Muscle of leg (tissue), 11 donors: ENCODE results near the gene C6orf58. TPM values are rescaled to one million over a fixed set of nuclear protein-coding genes. Genes with fewer than 3 reads are reported as not detected.

Experiments
- DNase-seq: peaks from one replicate; pipeline ENCODE4 v3.0.0; 2013
- H3K27ac ChIP-seq: one replicate; pipeline ENCODE4 v1.5.1; 2013; ENCODE audit warnings: mild to moderate bottlenecking, low read length, control low read depth
- H3K27me3 ChIP-seq: one replicate; pipeline ENCODE4 v1.6.1; 2013; ENCODE audit warnings: low read length; ENCODE audit not compliant: control insufficient read depth, insufficient read depth
- H3K36me3 ChIP-seq: one replicate; pipeline ENCODE4 v1.6.1; 2013; ENCODE audit warnings: low read length; ENCODE audit not compliant: control insufficient read depth, insufficient read depth
- H3K4me1 ChIP-seq: one replicate; pipeline ENCODE4 v1.6.1; 2013; ENCODE audit warnings: low read length; ENCODE audit not compliant: control insufficient read depth, insufficient read depth
- H3K4me3 ChIP-seq: one replicate; pipeline ENCODE4 v1.5.1; 2013; ENCODE audit warnings: low read length, control low read depth
- H3K9me3 ChIP-seq: replicated peaks from 2 replicates; pipeline ENCODE4 v1.6.1; 2013; ENCODE audit warnings: low read depth, low read length; ENCODE audit not compliant: control insufficient read depth
- WGBS: methylation state at CpG from one replicate; pipeline ENCODE4 v1.1.5; 2013; ENCODE audit warnings: missing lambda C conversion rate; ENCODE audit not compliant: insufficient coverage; 5-methylcytosine and 5-hydroxymethylcytosine counted together
- polyA plus RNA-seq, 8 donors: library from polyadenylated mRNA; unstranded; fragments of 120-200 nt; gene quantifications; one replicate each; pipeline versions ENCODE4 v1.2.1 to v1.2.3, GENCODE V29; 2013; ENCODE audit warnings: inconsistent platforms in 1 of 8, low replicate concordance in 1 of 8; ENCODE audit not compliant: insufficient read length in 8 of 8, insufficient read depth in 1 of 8
- total RNA-seq: library from RNA; stranded (reverse); fragments of 120-200 nt; gene quantifications from one replicate; pipeline ENCODE4 v1.2.4, GENCODE V29; 2013

The C6orf58 gene
- total and polyA plus RNA-seq, 9 donors: 0.09 to 1.5 (median 0.60) TPM

GRCh38 chr6:127564761-127565160, 12.2 kb upstream of the C6orf58 start:
- no CpG with 5 or more reads among the region's 3 CpGs for WGBS
- no peak for DNase-seq
- no peaks in the 10 kb centered on the region for H3K4me1 ChIP-seq
- no peaks in the 10 kb centered on the region for H3K27me3 ChIP-seq
- no peaks in the 10 kb centered on the region for H3K9me3 ChIP-seq
- H3K27ac ChIP-seq: no peak overlapping the region
- H3K4me3 ChIP-seq: no peak overlapping the region
- H3K36me3 ChIP-seq: no peaks in the 10 kb centered on the region

GRCh38 chr6:127566119-127566518, 10.9 kb upstream of the C6orf58 start:
- no peaks in the 10 kb centered on the region for H3K27me3 ChIP-seq
- no peak overlapping the region for H3K27ac ChIP-seq
- no peaks in the 10 kb centered on the region for H3K9me3 ChIP-seq
- H3K4me1 ChIP-seq: no peaks in the 10 kb centered on the region
- no peak for DNase-seq
- no peak overlapping the region for H3K4me3 ChIP-seq
- no peaks in the 10 kb centered on the region for H3K36me3 ChIP-seq

DNA sequence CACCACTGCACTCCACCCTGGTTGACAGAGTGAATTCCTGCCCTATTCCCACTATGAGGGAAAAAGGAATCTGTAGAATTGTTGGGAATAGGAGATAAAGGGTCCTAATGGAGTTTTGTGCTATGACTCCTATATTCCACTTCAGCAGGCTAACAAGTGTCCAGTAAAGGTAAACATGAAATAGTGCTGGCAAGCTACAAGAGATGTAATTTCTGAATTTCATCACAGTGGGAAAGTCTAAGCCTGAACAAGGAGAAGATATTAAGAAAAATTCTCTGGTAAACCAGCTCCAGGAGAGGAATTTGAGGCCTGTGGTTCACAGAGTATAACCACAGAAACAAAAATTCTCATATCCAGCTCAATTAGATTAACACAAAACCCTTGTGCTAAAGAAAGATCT, 10.3 kb upstream of the C6orf58 start:
- no peaks in the 10 kb centered on the region for H3K9me3 ChIP-seq
- no peaks in the 10 kb centered on the region for H3K4me1 ChIP-seq
- H3K27ac ChIP-seq: no peak overlapping the region
- H3K36me3 ChIP-seq: no peaks in the 10 kb centered on the region
- no peaks in the 10 kb centered on the region for H3K27me3 ChIP-seq
- H3K4me3 ChIP-seq: no peak overlapping the region
- DNase-seq: no peak

GRCh38 chr6:127567476-127567875, 9.5 kb upstream of the C6orf58 start:
- Histone ChIP-seq H3K36me3 (no peaks in the 10 kb centered on the region), H3K4me3 (no peak overlapping the region), H3K27me3 (no peaks in the 10 kb centered on the region), H3K9me3 (no peaks in the 10 kb centered on the region), H3K27ac (no peak overlapping the region), H3K4me1 (no peaks in the 10 kb centered on the region)
- DNase-seq: no peak
- WGBS: 0% methylated on average over 1 of the region's 2 CpGs

- no CpG with 5 or more reads among the region's 1 CpG for WGBS
- H3K36me3 ChIP-seq: no peaks in the 10 kb centered on the region
- no peak for DNase-seq
- H3K9me3 ChIP-seq: no peaks in the 10 kb centered on the region
- no peak overlapping the region for H3K4me3 ChIP-seq
- H3K27ac ChIP-seq: no peak overlapping the region
- H3K4me1 ChIP-seq: no peaks in the 10 kb centered on the region
- no peaks in the 10 kb centered on the region for H3K27me3 ChIP-seq
These were observed 6.1 kb upstream of the C6orf58 start for GRCh38 chr6:127570739-127571389.

GRCh38 chr6:127578900-127579299, 1.9 kb downstream of the C6orf58 start:
- no peak overlapping the region for H3K27ac ChIP-seq
- no peak overlapping the region for H3K4me3 ChIP-seq
- no peaks in the 10 kb centered on the region for H3K9me3 ChIP-seq
- WGBS: no CpG with 5 or more reads among the region's 3 CpGs
- no peaks in the 10 kb centered on the region for H3K27me3 ChIP-seq
- no peaks in the 10 kb centered on the region for H3K4me1 ChIP-seq
- DNase-seq: no peak
- H3K36me3 ChIP-seq: no peaks in the 10 kb centered on the region

DNA sequence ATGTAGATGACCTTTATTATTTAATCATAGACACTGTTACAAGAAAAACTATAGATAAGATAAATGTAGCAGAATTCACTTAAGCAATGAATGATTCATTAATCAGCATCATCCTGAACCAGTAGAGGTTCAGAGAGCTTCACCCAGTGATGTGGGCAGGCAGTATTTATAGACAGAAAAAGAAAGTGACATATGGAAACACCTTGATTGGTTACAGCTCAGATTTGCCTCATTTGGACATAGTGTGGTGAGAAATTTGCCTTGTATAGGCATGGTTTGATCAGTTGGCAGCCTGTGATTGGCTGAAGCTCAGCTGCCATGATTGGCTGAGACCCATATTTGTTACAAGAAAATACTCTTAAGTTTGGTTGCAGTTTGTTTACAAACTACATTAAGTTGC, 4.6 kb downstream of the C6orf58 start:
- no peaks in the 10 kb centered on the region for H3K36me3 ChIP-seq
- H3K4me1 ChIP-seq: no peaks in the 10 kb centered on the region
- no peaks in the 10 kb centered on the region for H3K9me3 ChIP-seq
- H3K4me3 ChIP-seq: no peak overlapping the region
- DNase-seq: no peak
- no peak overlapping the region for H3K27ac ChIP-seq
- H3K27me3 ChIP-seq: no peaks in the 10 kb centered on the region

DNA sequence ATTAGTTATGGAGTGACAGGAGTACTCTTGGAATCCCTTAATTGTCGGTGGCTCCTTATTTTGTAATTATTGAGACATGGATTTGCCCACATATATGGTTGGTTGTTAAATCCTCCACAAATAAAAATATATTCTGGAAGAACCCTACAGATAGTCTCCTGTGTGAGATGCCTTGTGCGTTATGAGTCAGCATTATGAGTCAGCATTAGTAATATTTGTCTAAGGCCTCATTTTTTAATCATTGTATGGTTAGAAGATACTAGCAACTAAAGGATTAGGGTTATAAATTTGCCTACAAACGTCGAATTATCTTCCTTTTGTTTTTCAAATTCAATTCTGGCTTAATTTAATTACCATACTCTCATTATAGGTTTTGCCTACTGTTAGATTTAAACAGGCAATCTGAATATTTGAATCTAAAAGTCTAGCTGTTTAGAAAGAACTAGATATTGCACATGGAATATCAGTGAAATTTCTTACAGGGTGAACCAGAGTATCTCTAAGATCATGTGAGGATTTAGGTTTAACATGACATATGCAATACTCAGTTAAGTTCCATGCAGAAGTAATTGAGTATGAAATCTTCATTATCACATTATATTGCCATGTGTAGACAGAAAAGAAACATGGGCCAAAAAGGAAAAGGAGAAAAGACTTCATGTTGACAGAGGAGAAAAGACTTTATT, 5.9 kb downstream of the C6orf58 start:
- Histone ChIP-seq H3K9me3 (no peaks in the 10 kb centered on the region), H3K27ac (no peak overlapping the region), H3K4me3 (no peak overlapping the region), H3K27me3 (no peaks in the 10 kb centered on the region), H3K36me3 (no peaks in the 10 kb centered on the region), H3K4me1 (no peaks in the 10 kb centered on the region)
- DNase-seq: no peak
- WGBS: no CpG with 5 or more reads among the region's 4 CpGs

DNA sequence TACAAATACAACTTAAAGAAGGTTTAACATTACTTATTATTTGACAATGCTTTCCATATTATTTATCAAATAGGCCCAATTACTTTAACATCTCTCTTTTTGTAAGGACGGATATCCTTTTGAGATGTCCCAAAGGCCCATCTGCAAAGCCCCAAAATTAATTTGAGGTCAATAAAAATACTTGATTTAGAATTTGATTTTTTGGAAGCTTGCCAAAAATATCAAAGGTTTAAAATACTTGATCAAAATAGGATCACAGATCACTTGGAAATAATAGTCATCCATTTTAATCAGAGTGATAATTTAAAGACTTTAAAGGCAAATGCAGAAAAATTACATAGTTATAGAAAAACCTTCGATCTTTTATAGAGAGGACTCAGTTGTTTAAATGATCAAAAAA, 8.1 kb downstream of the C6orf58 start:
- Histone ChIP-seq H3K27ac (no peak overlapping the region), H3K4me1 (no peaks in the 10 kb centered on the region), H3K4me3 (no peak overlapping the region), H3K36me3 (no peaks in the 10 kb centered on the region), H3K9me3 (no peaks in the 10 kb centered on the region), H3K27me3 (no peaks in the 10 kb centered on the region)
- WGBS: no CpG with 5 or more reads among the region's 2 CpGs
- no peak for DNase-seq

DNA sequence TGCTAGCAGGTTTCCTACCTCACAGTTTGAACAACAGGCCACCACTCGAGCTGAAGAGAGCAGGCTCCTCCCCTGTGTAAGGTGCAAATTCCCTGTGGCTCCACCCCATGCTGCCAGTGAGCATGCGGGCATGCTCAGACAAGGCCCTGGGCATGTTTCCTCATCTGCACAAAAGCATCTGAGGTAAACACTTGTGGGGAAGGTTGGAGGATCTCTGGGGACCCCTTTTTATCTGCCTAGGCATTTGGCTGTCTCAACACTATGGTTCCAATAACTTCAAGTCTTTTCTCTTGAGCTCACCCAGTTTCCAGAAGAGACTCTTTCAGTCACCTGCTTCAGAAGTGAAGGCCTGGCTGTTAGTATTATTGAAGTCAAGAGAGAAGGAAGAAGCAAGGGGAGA, 9.4 kb downstream of the C6orf58 start:
- H3K27me3 ChIP-seq: no peaks in the 10 kb centered on the region
- H3K36me3 ChIP-seq: no peaks in the 10 kb centered on the region
- no peak overlapping the region for H3K27ac ChIP-seq
- no peak for DNase-seq
- H3K4me3 ChIP-seq: no peak overlapping the region
- WGBS: 0% methylated on average over 1 of the region's 2 CpGs
- no peaks in the 10 kb centered on the region for H3K9me3 ChIP-seq
- H3K4me1 ChIP-seq: no peaks in the 10 kb centered on the region

DNA sequence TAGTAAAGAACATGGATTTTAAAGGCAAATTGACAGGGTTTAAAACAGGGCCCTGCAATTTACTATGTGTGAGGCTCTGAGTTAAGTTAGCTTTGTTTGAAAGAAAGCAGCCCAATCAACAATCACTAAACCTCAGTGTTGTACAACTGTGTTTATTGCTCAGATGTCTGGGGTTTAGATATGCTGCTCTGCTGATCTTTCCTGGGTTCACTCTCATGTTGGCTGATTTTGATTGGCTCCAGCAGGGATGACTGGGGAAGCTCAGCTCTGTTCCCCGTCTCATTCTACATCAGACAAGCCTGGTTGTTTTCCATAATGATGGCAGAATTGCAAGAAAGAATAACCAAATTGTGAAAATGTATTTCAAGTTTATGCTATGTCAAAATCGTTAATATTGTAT, 10.9 kb downstream of the C6orf58 start:
- Histone ChIP-seq H3K4me3 (no peak overlapping the region), H3K9me3 (no peaks in the 10 kb centered on the region), H3K27ac (no peak overlapping the region), H3K27me3 (no peaks in the 10 kb centered on the region), H3K4me1 (no peaks in the 10 kb centered on the region), H3K36me3 (no peaks in the 10 kb centered on the region)
- DNase-seq: no peak
- no CpG with 5 or more reads among the region's 2 CpGs for WGBS
